ENCODE data around the gene RNU1-3.
"Not testable (repeated sequence)": the region's sequence is repeated elsewhere in the genome, so short reads cannot be mapped to it uniquely, and the experiment has no call there.

- TF ChIP-seq CTCF (conservative IDR thresholded peaks at IDR 0.05; ENCODE audit: low read depth, low read length); EZH2 (IDR thresholded peaks at IDR 0.05; ENCODE audit: borderline replicate concordance, low read depth, low read length, poor library complexity, severe bottlenecking): not testable (repeated sequence)
Observed at GRCh38 chr1:16697152-16697551, 30.4 kb upstream of the RNU1-3 start.
